Measurements from ENCODE around the gene PDE6B.
"Not testable (repeated sequence)": the region's sequence is repeated elsewhere in the genome, so short reads cannot be mapped to it uniquely, and the experiment has no call there.

DNA sequence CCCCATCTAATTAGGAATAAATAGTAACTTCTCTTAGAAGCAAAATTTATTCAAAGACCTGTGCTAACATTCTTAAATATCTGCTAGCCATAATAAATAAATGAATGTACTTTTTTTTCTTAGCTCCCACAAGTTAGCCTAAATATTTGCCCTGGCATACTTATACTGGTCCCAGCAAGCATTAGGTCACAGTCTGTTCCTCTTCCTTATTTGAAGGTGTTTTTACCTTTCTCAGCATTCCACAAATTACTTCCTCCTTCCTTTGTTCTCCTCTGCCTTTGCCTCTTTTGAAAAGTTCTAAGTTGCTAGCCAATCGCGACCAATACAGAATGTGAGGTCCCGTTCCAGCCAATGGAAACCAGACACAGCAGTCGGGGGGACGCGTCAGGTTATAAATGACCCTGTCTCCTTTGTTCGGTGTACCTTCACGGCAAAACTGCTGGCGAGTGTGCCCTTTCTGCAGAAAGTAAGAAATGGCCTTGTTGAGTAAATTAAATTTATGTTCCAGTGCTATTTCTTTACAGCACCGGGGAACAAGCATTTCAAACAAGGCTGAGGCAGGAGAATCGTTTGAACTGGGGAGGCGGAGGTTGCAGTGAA lies 69.1 kb downstream of the PDE6B start:
- TF ChIP-seq, protein P1, sequence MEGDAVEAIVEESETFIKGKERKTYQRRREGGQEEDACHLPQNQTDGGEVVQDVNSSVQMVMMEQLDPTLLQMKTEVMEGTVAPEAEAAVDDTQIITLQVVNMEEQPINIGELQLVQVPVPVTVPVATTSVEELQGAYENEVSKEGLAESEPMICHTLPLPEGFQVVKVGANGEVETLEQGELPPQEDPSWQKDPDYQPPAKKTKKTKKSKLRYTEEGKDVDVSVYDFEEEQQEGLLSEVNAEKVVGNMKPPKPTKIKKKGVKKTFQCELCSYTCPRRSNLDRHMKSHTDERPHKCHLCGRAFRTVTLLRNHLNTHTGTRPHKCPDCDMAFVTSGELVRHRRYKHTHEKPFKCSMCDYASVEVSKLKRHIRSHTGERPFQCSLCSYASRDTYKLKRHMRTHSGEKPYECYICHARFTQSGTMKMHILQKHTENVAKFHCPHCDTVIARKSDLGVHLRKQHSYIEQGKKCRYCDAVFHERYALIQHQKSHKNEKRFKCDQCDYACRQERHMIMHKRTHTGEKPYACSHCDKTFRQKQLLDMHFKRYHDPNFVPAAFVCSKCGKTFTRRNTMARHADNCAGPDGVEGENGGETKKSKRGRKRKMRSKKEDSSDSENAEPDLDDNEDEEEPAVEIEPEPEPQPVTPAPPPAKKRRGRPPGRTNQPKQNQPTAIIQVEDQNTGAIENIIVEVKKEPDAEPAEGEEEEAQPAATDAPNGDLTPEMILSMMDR (IDR thresholded peaks at IDR 0.05), result not testable (repeated sequence)
- TF ChIP-seq EP300 (IDR thresholded peaks at IDR 0.05; ENCODE audit: low read depth), result not testable (repeated sequence)
